ENCODE results near the gene CCDC57.

The CCDC57 gene

GRCh38 chr17:82062076-82062983 lies 150.3 kb downstream of the CCDC57 start:
- no peak overlapping the region for H2AFZ ChIP-seq (ENCODE audit: low read depth, low read length)
- no peak overlapping the region for H3K27ac ChIP-seq (ENCODE audit: low read length)
- H4K20me1 ChIP-seq (ENCODE audit: insufficient read depth, low read length), result no peaks in the 10 kb centered on the region
- no peak overlapping the region for H3K4me2 ChIP-seq (ENCODE audit: low read length)
- H3K4me3 ChIP-seq (ENCODE audit: low read length), result no peak overlapping the region
- no peaks in the 10 kb centered on the region for H3K9me3 ChIP-seq (ENCODE audit: insufficient read depth, low read length)
- H3K79me2 ChIP-seq (ENCODE audit: low read length), result peaks cover 28% of the 10 kb centered on the region
- peaks cover 29% of the 10 kb centered on the region for H3K36me3 ChIP-seq (replicated peaks; ENCODE audit: low read depth, low read length)
- H3K9ac ChIP-seq (ENCODE audit: low read length), result no peak overlapping the region
- H3K4me1 ChIP-seq (ENCODE audit: low read length), result peaks cover 14% of the 10 kb centered on the region
- no peaks in the 10 kb centered on the region for H3K27me3 ChIP-seq (ENCODE audit: low read depth, low read length)
- TF ChIP-seq EZH2phosphoT487 (IDR thresholded peaks at IDR 0.05; ENCODE audit: low read depth), result no peak
- no peak for TF ChIP-seq CTCF (IDR thresholded peaks at IDR 0.05; ENCODE audit: low read depth, low read length)

- Histone ChIP-seq H3K27me3 (ENCODE audit: low read depth, low read length) (no peaks in the 10 kb centered on the region), H3K9ac (ENCODE audit: low read length) (no peak overlapping the region), H3K36me3 (replicated peaks; ENCODE audit: low read depth, low read length) (peaks cover 30% of the 10 kb centered on the region), H3K79me2 (ENCODE audit: low read length) (peaks cover 28% of the 10 kb centered on the region), H3K9me3 (ENCODE audit: insufficient read depth, low read length) (no peaks in the 10 kb centered on the region), H3K27ac (ENCODE audit: low read length) (no peak overlapping the region), H3K4me1 (ENCODE audit: low read length) (peaks cover 11% of the 10 kb centered on the region), H3K4me2 (ENCODE audit: low read length) (no peak overlapping the region), H2AFZ (ENCODE audit: low read depth, low read length) (no peak overlapping the region), H3K4me3 (ENCODE audit: low read length) (no peak overlapping the region), H4K20me1 (ENCODE audit: insufficient read depth, low read length) (no peaks in the 10 kb centered on the region)
- TF ChIP-seq EZH2phosphoT487 (IDR thresholded peaks at IDR 0.05; ENCODE audit: low read depth) (no peak), CTCF (IDR thresholded peaks at IDR 0.05; ENCODE audit: low read depth, low read length) (no peak)
Measured at GRCh38 chr17:82061047-82061925, 151.4 kb downstream of the CCDC57 start.

GRCh38 chr17:82060614-82061013 lies 152.0 kb downstream of the CCDC57 start:
- H3K79me2 ChIP-seq (ENCODE audit: low read length), result peaks cover 23% of the 10 kb centered on the region
- TF ChIP-seq CTCF (IDR thresholded peaks at IDR 0.05; ENCODE audit: low read depth, low read length) (no peak), EZH2phosphoT487 (IDR thresholded peaks at IDR 0.05; ENCODE audit: low read depth) (no peak)
- H3K4me2 ChIP-seq (ENCODE audit: low read length), result no peak overlapping the region
- H3K27me3 ChIP-seq (ENCODE audit: low read depth, low read length), result no peaks in the 10 kb centered on the region
- no peaks in the 10 kb centered on the region for H4K20me1 ChIP-seq (ENCODE audit: insufficient read depth, low read length)
- no peaks in the 10 kb centered on the region for H3K9me3 ChIP-seq (ENCODE audit: insufficient read depth, low read length)
- H2AFZ ChIP-seq (ENCODE audit: low read depth, low read length), result no peak overlapping the region
- H3K4me1 ChIP-seq (ENCODE audit: low read length), result peaks cover 10% of the 10 kb centered on the region
- H3K4me3 ChIP-seq (ENCODE audit: low read length), result no peak overlapping the region
- peaks cover 32% of the 10 kb centered on the region for H3K36me3 ChIP-seq (replicated peaks; ENCODE audit: low read depth, low read length)
- H3K9ac ChIP-seq (ENCODE audit: low read length), result no peak overlapping the region
- no peak overlapping the region for H3K27ac ChIP-seq (ENCODE audit: low read length)

- Histone ChIP-seq H2AFZ (ENCODE audit: low read depth, low read length) (no peak overlapping the region), H3K4me2 (ENCODE audit: low read length) (no peak overlapping the region), H4K20me1 (ENCODE audit: insufficient read depth, low read length) (no peaks in the 10 kb centered on the region), H3K4me1 (ENCODE audit: low read length) (peaks cover 10% of the 10 kb centered on the region), H3K27ac (ENCODE audit: low read length) (no peak overlapping the region), H3K36me3 (replicated peaks; ENCODE audit: low read depth, low read length) (peaks cover 35% of the 10 kb centered on the region), H3K27me3 (ENCODE audit: low read depth, low read length) (no peaks in the 10 kb centered on the region), H3K9ac (ENCODE audit: low read length) (no peak overlapping the region), H3K79me2 (ENCODE audit: low read length) (peaks cover 17% of the 10 kb centered on the region), H3K9me3 (ENCODE audit: insufficient read depth, low read length) (no peaks in the 10 kb centered on the region), H3K4me3 (ENCODE audit: low read length) (no peak overlapping the region)
- no peak for TF ChIP-seq CTCF (IDR thresholded peaks at IDR 0.05; ENCODE audit: low read depth, low read length)
- no peak for TF ChIP-seq EZH2phosphoT487 (IDR thresholded peaks at IDR 0.05; ENCODE audit: low read depth)
Measured at GRCh38 chr17:82060001-82060380, 152.7 kb downstream of the CCDC57 start.

Data from OCI-LY3 (cell line).